ENCODE results near the gene CYP3A5. TPM values are rescaled to one million over a fixed set of nuclear protein-coding genes. Genes with fewer than 3 reads are reported as not detected.

The CYP3A5 gene
- total RNA-seq, 4 donors from 2014 or later, result 142 to 543 (median 383) TPM

DNA sequence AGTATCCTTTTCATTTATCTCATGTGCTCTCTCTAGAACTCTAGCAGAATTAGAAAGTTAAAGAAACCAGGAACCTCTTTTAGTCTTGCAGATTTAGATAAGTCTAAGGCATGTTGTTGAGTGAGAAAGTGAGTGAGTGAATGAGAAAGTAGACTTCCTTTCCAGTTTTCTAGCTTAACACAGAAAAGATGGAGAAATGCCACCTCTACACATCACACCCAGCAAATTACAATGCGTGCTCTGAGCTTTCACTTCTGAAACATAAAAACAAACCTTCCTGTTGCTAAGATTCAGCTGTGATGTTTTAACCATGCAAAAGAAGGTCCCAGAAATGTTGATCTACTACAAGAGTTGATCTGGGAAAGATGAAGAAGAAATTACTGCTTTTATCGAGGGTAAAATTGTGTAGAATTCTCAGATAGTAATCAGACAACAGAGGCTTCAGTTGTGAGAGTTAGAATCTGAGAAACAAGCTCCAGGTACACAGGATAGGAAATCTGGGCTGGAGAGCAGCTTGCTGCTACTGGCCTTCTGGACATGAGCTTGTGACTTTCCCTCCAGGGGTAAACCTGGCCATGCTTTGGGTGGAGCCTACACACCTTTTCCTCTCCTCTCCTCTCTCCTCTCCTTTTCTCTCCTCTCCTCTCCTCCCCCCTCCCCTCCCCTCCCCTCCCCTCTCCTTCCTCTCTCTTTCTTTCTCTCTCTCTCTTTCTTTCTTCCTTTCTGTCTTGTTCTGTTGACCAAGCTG, 4.6 kb downstream of the CYP3A5 start:
- TF ChIP-seq POLR2A (IDR thresholded peaks at IDR 0.05), result no peak
- TF ChIP-seq, protein P1, sequence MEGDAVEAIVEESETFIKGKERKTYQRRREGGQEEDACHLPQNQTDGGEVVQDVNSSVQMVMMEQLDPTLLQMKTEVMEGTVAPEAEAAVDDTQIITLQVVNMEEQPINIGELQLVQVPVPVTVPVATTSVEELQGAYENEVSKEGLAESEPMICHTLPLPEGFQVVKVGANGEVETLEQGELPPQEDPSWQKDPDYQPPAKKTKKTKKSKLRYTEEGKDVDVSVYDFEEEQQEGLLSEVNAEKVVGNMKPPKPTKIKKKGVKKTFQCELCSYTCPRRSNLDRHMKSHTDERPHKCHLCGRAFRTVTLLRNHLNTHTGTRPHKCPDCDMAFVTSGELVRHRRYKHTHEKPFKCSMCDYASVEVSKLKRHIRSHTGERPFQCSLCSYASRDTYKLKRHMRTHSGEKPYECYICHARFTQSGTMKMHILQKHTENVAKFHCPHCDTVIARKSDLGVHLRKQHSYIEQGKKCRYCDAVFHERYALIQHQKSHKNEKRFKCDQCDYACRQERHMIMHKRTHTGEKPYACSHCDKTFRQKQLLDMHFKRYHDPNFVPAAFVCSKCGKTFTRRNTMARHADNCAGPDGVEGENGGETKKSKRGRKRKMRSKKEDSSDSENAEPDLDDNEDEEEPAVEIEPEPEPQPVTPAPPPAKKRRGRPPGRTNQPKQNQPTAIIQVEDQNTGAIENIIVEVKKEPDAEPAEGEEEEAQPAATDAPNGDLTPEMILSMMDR (IDR thresholded peaks at IDR 0.05), result no peak
- TF ChIP-seq POLR2AphosphoS5 (IDR thresholded peaks at IDR 0.05), result no peak
- no peak for TF ChIP-seq EP300 (IDR thresholded peaks at IDR 0.05; ENCODE audit: low read depth)
- no peaks in the 10 kb centered on the region for H3K9me3 ChIP-seq
- no peak overlapping the region for H3K27ac ChIP-seq
- in situ Hi-C loops (cut with MboI; ENCODE audit: low pct_ligation_motif_present in 1 of 4, low pct_unique_long_range_greater_than_20kb in 1 of 4, low sequenced_read_pairs in 3 of 4), result no loop called here
- intact Hi-C loops (cut with DNase I; ENCODE audit: low total_unique reads), result no loop called here
- no peaks in the 10 kb centered on the region for H3K27me3 ChIP-seq
- peaks cover 0 to 6% (median 0%) of the 10 kb centered on the region in 4 donors for H3K36me3 ChIP-seq
- no peak overlapping the region for H3K4me3 ChIP-seq
- DNase-seq, result no peak
- WGBS, 2 donors (ENCODE audit: low coverage in 1 of 2), result 71 to 86% methylated on average over 1 to 2 of the region's 2 CpGs
- H3K4me1 ChIP-seq, result peaks cover 0 to 12% (median 6%) of the 10 kb centered on the region in 4 donors

DNA sequence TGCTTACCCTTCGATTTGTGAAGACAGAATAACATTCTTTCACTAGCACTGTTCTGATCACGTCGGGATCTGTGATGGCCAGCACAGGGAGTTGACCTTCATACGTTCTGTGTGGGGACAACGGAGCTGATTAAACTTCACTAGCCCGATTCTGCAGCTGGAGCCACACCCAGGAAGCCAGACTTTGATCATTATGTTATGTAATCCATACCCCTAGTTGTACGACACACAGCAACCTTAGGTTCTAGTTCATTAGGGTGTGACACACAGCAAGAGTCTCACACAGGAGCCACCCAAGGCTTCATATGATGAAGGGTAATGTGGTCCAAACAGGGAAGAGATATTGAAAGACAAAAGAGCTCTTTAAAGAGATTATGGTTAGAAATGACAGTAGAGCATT, 7.2 kb downstream of the CYP3A5 start:
- Histone ChIP-seq H3K27ac (no peak overlapping the region), H3K27me3 (no peaks in the 10 kb centered on the region), H3K36me3 (peaks cover 0 to 14% (median 6%) of the 10 kb centered on the region in 4 donors), H3K4me3 (no peak overlapping the region), H3K9me3 (no peaks in the 10 kb centered on the region), H3K4me1 (peaks cover 0 to 4% (median 2%) of the 10 kb centered on the region in 4 donors)
- in situ Hi-C loops (cut with MboI; ENCODE audit: low pct_ligation_motif_present in 1 of 4, low pct_unique_long_range_greater_than_20kb in 1 of 4, low sequenced_read_pairs in 3 of 4), result no loop called here
- DNase-seq, result no peak
- 79 to 100% methylated on average over 1 to 7 of the region's 7 CpGs for WGBS, 2 donors (ENCODE audit: low coverage in 1 of 2)
- intact Hi-C loops (cut with DNase I; ENCODE audit: low total_unique reads), result no loop called here
- TF ChIP-seq, protein P1 (IDR thresholded peaks at IDR 0.05), result no peak
- TF ChIP-seq POLR2AphosphoS5 (IDR thresholded peaks at IDR 0.05), result no peak
- TF ChIP-seq EP300 (IDR thresholded peaks at IDR 0.05; ENCODE audit: low read depth), result no peak
- TF ChIP-seq POLR2A (IDR thresholded peaks at IDR 0.05), result no peak

DNA sequence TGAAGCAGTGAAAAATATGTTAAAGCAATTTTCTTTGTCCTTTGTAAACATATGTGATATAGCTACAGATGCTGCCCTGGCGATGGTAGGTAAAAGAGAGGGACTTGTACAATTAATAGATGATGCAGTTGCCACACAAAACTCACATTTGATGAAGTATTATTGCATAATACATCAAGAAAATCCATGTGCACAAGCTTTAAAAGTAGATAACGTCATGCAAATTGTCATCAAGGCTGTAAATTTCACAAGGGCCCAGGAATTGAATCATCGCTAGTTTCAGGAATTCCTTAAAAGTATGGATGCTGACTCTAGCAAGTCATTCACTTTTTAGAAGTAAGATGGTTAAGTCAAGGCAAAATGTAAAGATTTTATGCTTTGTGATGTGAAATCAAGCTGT, 10.0 kb downstream of the CYP3A5 start:
- WGBS, 2 donors (ENCODE audit: low coverage in 1 of 2), result 93% methylated on average over 3 of the region's 3 CpGs
- no peak overlapping the region for H3K4me3 ChIP-seq
- in situ Hi-C loops (cut with MboI; ENCODE audit: low pct_ligation_motif_present in 1 of 4, low pct_unique_long_range_greater_than_20kb in 1 of 4, low sequenced_read_pairs in 3 of 4) (no loop called here), intact Hi-C loops (cut with DNase I; ENCODE audit: low total_unique reads) (no loop called here)
- TF ChIP-seq POLR2AphosphoS5 (IDR thresholded peaks at IDR 0.05) (no peak), POLR2A (IDR thresholded peaks at IDR 0.05) (no peak), EP300 (IDR thresholded peaks at IDR 0.05; ENCODE audit: low read depth) (no peak)
- TF ChIP-seq, protein P1 (IDR thresholded peaks at IDR 0.05), result no peak
- H3K27ac ChIP-seq, result no peak overlapping the region
- no peak for DNase-seq
- H3K9me3 ChIP-seq, result no peaks in the 10 kb centered on the region
- no peaks in the 10 kb centered on the region for H3K27me3 ChIP-seq
- peaks cover 0 to 30% (median 9%) of the 10 kb centered on the region in 4 donors for H3K36me3 ChIP-seq
- H3K4me1 ChIP-seq, result no peaks in the 10 kb centered on the region

DNA sequence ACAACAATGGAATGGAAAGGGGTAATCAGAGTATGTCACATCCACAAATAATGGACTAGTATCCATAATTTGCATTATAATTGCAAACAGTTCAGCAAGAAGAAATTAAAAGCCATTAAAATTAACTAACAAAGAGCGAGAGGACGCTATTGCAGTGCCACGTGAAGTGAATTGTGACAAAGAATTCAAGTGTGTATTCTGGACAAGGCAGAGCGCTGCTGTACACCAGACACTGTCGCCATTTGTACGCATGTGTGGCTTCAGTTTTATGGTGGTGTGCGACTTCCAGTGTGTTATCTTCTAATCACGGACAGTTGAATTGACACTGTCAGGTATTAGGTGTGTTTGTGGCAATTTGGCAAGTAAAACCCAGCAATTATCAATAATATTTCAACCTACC, 11.3 kb downstream of the CYP3A5 start:
- 88 to 92% methylated on average over 8 of the region's 8 CpGs for WGBS, 2 donors (ENCODE audit: low coverage in 1 of 2)
- intact Hi-C loops (cut with DNase I; ENCODE audit: low total_unique reads) (no loop called here), in situ Hi-C loops (cut with MboI; ENCODE audit: low pct_ligation_motif_present in 1 of 4, low pct_unique_long_range_greater_than_20kb in 1 of 4, low sequenced_read_pairs in 3 of 4) (no loop called here)
- TF ChIP-seq POLR2AphosphoS5 (IDR thresholded peaks at IDR 0.05), result no peak
- TF ChIP-seq, protein P1 (IDR thresholded peaks at IDR 0.05), result no peak
- TF ChIP-seq POLR2A (IDR thresholded peaks at IDR 0.05), result no peak
- no peak for TF ChIP-seq EP300 (IDR thresholded peaks at IDR 0.05; ENCODE audit: low read depth)
- no peaks in the 10 kb centered on the region for H3K27me3 ChIP-seq
- no peak overlapping the region for H3K4me3 ChIP-seq
- H3K9me3 ChIP-seq, result no peaks in the 10 kb centered on the region
- H3K4me1 ChIP-seq, result no peaks in the 10 kb centered on the region
- peaks cover 0 to 41% (median 9%) of the 10 kb centered on the region in 4 donors for H3K36me3 ChIP-seq
- no peak overlapping the region for H3K27ac ChIP-seq
- no peak for DNase-seq
